Measurements from ENCODE around the gene APOLD1.

APOLD1 gene

GRCh38 chr12:12792421-12792820 is 7.0 kb downstream of the APOLD1 start:
- H3K4me3 ChIP-seq (ENCODE audit: low read depth, low read length) = no peak overlapping the region
- TF ChIP-seq CTCF (conservative IDR thresholded peaks at IDR 0.05; ENCODE audit: low read depth, low read length) = no peak
- DNase-seq (ENCODE audit: low read depth) = no peak

- no peak overlapping the region for H3K4me3 ChIP-seq (ENCODE audit: low read depth, low read length)
- no peak for DNase-seq (ENCODE audit: low read depth)
- TF ChIP-seq CTCF (conservative IDR thresholded peaks at IDR 0.05; ENCODE audit: low read depth, low read length) = no peak
Observed at GRCh38 chr12:12794686-12795085, 9.2 kb downstream of the APOLD1 start.

- no peak overlapping the region for H3K4me3 ChIP-seq (ENCODE audit: low read depth, low read length)
- DNase-seq (ENCODE audit: low read depth) = no peak
- TF ChIP-seq CTCF (conservative IDR thresholded peaks at IDR 0.05; ENCODE audit: low read depth, low read length) = no peak
Observed at GRCh38 chr12:12796171-12796570, 10.7 kb downstream of the APOLD1 start.

DNA sequence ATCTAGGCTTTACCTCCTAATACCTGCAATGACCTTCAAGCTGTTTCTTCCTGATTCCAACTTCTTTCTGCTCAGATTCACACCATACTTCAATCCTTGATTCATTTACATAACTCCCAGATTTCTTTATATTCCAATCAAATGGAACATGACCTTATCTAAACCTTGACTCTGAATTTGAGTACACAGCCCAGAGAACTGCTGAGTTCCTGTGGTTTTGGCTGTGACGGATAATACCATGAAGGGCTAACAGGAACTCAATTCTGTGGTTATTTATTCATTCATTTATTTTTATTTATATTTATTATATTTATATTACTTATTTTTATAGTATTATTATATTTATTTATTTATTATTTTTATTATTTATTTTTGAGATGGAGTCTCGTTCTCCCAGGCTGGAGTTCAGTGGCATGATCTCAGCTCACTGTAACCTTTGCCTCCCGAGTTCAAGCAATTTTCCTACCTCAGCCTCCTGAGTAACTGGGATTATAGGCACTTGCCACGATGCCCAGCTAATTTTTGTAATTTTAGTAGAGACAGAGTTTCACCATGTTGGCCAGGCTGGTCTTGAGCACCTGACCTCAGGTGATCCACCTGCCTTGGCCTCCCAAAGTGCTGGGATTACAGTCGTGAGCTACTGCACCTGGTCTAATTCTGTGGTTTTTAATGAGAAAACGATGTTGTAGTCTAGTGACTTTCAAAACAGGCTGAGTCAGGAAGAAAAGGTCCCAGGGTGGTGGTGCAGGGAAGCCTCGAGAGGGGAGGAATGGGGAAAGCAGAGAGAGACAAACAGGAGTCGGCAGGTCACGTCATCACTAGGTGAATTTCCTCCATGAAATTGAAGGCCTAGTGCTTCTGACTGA is 11.7 kb downstream of the APOLD1 start:
- no peak for TF ChIP-seq CTCF (conservative IDR thresholded peaks at IDR 0.05; ENCODE audit: low read depth, low read length)
- DNase-seq (ENCODE audit: low read depth) = no peak
- no peak overlapping the region for H3K4me3 ChIP-seq (ENCODE audit: low read depth, low read length)

DNA sequence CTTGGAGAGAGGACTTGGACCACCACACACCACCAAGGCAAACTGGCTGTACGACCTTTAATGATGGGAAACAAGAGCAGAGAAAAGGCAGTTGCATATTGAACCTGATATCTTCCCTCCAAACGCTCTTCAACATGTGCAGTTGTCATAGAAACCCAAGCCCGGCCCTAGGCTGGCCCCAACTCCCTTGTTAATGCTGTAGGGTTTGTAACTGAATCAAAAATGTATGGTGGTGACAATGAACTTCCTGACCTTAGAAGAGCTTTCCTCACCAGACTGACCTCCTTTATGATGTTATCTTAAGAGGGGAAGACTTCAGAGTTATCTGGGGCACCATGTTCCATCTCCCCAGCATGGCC is 12.3 kb downstream of the APOLD1 start:
- TF ChIP-seq CTCF (conservative IDR thresholded peaks at IDR 0.05; ENCODE audit: low read depth, low read length) = no peak
- DNase-seq (ENCODE audit: low read depth) = no peak

GRCh38 chr12:12798480-12798879 is 13.0 kb downstream of the APOLD1 start:
- no peak for DNase-seq (ENCODE audit: low read depth)
- TF ChIP-seq CTCF (conservative IDR thresholded peaks at IDR 0.05; ENCODE audit: low read depth, low read length) = no peak
- H3K4me3 ChIP-seq (ENCODE audit: low read depth, low read length) = no peak overlapping the region

More for the DNA sequence above, 12.3 kb downstream of the APOLD1 start:
- no peak overlapping the region for H3K4me3 ChIP-seq (ENCODE audit: low read depth, low read length)

Measured in choroid plexus epithelial cell (primary cell).